Heart left ventricle (tissue), 13 donors: ENCODE measurements around the gene FZD1.

Experiments
- CTCF ChIP-seq, 12 donors: fragments of 200-600 bp; sonication (generic) in 4 of 12; IDR thresholded peaks; one replicate each; pipeline versions ENCODE4 v1.5.0 to v1.8.0; 2018 to 2022; ENCODE audit warnings: antibody characterized with exemption in 12 of 12, mild to moderate bottlenecking in 5 of 12
- POLR2A ChIP-seq, 2 donors: fragments of 450-650 bp; IDR thresholded peaks; one replicate each; pipeline ENCODE4 v1.6.1; 2017; ENCODE audit warnings: antibody characterized with exemption in 2 of 2, mild to moderate bottlenecking in 2 of 2, moderate library complexity in 2 of 2
- donor health status: ischemic (EF 13 %, LVEDD 7.1; RV severe dilation, severe dysfunction).
- donor health status: DM: no; HTN: yes; CAD: no.
- donor health status: DM: no; HTN: no; CAD: no.
- donor health status: ischemic (EF 25% LVEDD 6.9; RV normal size, moderate dysfunction).
- donor health status: ischemic (EF 25% LVEDD 5.7; RV mildly dilated, moderate dysfunction).
- donor health status: ischemic (EF 35%, LVEDD 5.7; RV mildly dilated, moderate dysfunction).
- donor health status: nonischemic (EF 11% LVEDD 7.7; RV severe dilation, severe dysfunction).
- donor health status: DM: yes; HTN: yes; CAD: no.
- donor health status: PGD.
- donor health status: ischemic (EF 29% LVEDD 5.4; RV normal size, mild dysfunction).
- donor health status: nonischemic (EF 23%, LVEDD 6.1; RV moderate dilation, normal function).

DNA sequence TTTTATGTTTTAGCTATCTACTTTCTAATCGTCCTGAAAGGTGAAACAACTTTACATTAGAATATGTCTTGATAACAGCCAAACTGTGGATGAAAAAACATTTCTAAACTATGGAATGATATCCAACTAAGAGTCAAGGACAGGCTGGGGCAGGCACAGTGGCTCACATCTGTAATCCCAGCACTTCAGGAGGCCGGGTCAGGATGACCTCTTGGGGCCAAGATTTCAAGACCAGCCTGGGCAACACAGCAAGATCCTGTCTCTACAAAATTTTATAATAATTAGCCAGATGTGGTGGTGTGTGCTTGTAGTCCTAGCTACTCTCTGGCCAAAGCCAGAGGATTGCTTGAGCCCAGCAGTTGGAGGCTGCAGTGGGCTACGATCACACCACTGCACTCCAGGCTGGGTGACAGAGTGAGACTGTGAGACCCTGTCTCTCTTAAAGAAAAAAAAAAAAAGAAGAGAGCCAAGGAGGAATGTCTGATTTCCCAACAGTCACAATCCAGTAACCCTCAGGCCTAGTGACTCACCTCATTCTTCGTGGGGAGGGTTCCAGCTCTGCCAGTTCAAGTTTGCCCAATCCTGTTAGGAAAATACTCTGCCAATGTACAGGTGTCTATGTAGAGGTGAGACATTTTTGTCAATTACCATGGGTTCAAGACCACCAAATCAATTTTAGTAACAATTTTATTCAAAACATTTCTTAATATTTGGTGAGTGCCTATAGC lies 14.6 kb upstream of the FZD1 start:
- TF ChIP-seq CTCF (IDR thresholded peaks at IDR 0.05) (no peak), POLR2A (IDR thresholded peaks at IDR 0.05) (no peak)
